ENCODE results near the gene ATP2A3. TPM values are rescaled to one million over a fixed set of nuclear protein-coding genes. Genes with fewer than 3 reads are reported as not detected.

ATP2A3 gene
- total and polyA plus RNA-seq, 2 donors (not counting 3 experiments of a cell fraction or from before 2014, with no cell fraction given): 0.37 to 0.55 TPM

DNA sequence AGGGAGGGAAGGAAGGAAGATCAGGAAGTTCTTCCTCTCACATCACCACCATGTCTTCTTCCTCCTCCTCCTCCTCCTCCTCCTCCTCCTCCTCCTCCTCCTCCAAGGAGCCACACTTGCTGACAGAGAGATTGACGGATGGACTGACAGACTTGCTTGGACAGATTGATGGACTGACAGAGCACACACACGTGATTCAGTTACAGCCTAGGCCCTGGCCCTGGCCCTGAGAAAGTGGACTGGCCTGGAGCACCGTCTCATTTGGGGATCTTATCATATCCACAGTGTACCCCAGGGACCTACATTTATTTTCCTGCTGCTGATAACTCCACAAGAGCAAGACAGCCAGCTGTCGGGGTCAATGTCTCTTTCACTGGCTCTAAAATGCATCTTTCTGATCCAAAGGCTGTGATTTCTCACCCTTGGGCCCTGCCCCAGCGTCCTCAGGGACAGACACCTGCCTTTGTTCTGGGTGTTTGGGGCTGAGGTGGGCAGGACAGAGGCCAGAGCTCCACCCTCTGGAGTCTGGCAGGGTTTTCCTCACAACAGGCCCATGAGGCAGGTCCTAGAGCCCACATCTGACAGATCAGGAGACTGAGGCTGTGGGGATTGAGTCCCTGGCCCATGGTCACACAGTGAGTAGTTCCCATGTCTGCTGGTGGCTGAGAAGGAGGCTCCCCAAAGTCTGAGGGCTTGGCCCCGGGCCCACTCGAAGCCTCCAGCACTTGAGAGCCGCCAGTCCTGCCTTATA lies 45.7 kb downstream of the ATP2A3 start:
- POLR2A ChIA-PET: no interaction called here
- dilution Hi-C loops (cut with MboI; ENCODE audit: extremely low pct_ligation_motif_present, low sequenced_read_pairs): no loop called here
- Histone ChIP-seq H3K27ac (ENCODE audit: insufficient read depth, low read depth, low read length) (no peak overlapping the region), H2AFZ (ENCODE audit: low read depth, low read length) (no peak overlapping the region), H3K9me1 (replicated peaks; ENCODE audit: control insufficient read depth, extremely low read depth, insufficient read depth, low read length) (no peaks in the 10 kb centered on the region), H3K9me3 (replicated peaks; ENCODE audit: control insufficient read depth, insufficient read depth, low read length) (no peaks in the 10 kb centered on the region), H3K27me3 (ENCODE audit: control insufficient read depth in 2 of 2, insufficient read depth in 2 of 2, low read length in 2 of 2) (no peaks in the 10 kb centered on the region), H3K4me3 (replicated peaks in 1 of 3; ENCODE audit: insufficient read depth in 1 of 3, low read depth in 1 of 3, low read length in 3 of 3) (no peak overlapping the region), H3K9ac (replicated peaks; ENCODE audit: extremely low read depth, insufficient read depth, low read length) (no peak overlapping the region), H3K79me2 (ENCODE audit: control insufficient read depth, insufficient read depth, low read length) (no peaks in the 10 kb centered on the region), H3K4me1 (ENCODE audit: control insufficient read depth, extremely low read depth, insufficient read depth, low read length) (peaks cover 15% of the 10 kb centered on the region), H4K20me1 (replicated peaks; ENCODE audit: control insufficient read depth, extremely low read depth, insufficient read depth, low read length) (no peaks in the 10 kb centered on the region), H3K4me2 (ENCODE audit: insufficient read depth, low read length) (no peak overlapping the region), H3K36me3 (ENCODE audit: control insufficient read depth in 2 of 2, extremely low read depth in 1 of 2, insufficient read depth in 2 of 2, low read length in 2 of 2) (no peaks in the 10 kb centered on the region)
- no TSS peak for BruUV-seq (replicated peaks)
- intact Hi-C loops (cut with micrococcal nuclease): no loop called here
- FAIRE-seq (no peak), DNase-seq (ENCODE audit: low read depth, low spot score) (no peak)
- TF ChIP-seq POLR2AphosphoS5 (IDR thresholded peaks at IDR 0.05; ENCODE audit: insufficient read depth, low read depth, low read length) (no peak), POLR2A (IDR thresholded peaks at IDR 0.05; ENCODE audit: low read depth, low read length) (no peak), JUN (IDR thresholded peaks at IDR 0.05; ENCODE audit: borderline replicate concordance, insufficient read depth, insufficient read length, low read depth) (no peak), GATA2 (IDR thresholded peaks at IDR 0.05; ENCODE audit: insufficient read depth, insufficient read length, low read depth, low read length) (no peak), FOS (IDR thresholded peaks at IDR 0.05; ENCODE audit: borderline replicate concordance, insufficient read depth, low read length) (no peak), EZH2 (IDR thresholded peaks at IDR 0.05; ENCODE audit: borderline replicate concordance, low read depth, low read length, severe bottlenecking) (no peak), MYC (IDR thresholded peaks at IDR 0.05; ENCODE audit: low read depth, low read length) (no peak)
- TF ChIP-seq, protein P1, sequence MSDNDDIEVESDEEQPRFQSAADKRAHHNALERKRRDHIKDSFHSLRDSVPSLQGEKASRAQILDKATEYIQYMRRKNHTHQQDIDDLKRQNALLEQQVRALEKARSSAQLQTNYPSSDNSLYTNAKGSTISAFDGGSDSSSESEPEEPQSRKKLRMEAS (IDR thresholded peaks at IDR 0.05; ENCODE audit: insufficient read depth, insufficient read length): no peak
- TF ChIP-seq, protein P2, sequence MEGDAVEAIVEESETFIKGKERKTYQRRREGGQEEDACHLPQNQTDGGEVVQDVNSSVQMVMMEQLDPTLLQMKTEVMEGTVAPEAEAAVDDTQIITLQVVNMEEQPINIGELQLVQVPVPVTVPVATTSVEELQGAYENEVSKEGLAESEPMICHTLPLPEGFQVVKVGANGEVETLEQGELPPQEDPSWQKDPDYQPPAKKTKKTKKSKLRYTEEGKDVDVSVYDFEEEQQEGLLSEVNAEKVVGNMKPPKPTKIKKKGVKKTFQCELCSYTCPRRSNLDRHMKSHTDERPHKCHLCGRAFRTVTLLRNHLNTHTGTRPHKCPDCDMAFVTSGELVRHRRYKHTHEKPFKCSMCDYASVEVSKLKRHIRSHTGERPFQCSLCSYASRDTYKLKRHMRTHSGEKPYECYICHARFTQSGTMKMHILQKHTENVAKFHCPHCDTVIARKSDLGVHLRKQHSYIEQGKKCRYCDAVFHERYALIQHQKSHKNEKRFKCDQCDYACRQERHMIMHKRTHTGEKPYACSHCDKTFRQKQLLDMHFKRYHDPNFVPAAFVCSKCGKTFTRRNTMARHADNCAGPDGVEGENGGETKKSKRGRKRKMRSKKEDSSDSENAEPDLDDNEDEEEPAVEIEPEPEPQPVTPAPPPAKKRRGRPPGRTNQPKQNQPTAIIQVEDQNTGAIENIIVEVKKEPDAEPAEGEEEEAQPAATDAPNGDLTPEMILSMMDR (IDR thresholded peaks at IDR 0.05; ENCODE audit: extremely low read depth in 1 of 2, insufficient read depth in 1 of 2, low read depth in 1 of 2, low read length in 2 of 2): no peak
- CTCF ChIA-PET: no interaction called here
